Mesodermal cell (in vitro differentiated cells): ENCODE measurements around the gene TRIML1.

Experiments used
- H3K27ac ChIP-seq: 2 replicates; pipeline ENCODE4 v1.7.0; 2013; ENCODE audit warnings: mild to moderate bottlenecking, low read depth, low read length, moderate library complexity; ENCODE audit not compliant: severe bottlenecking
- H3K36me3 ChIP-seq: 2 replicates; pipeline ENCODE4 v1.7.1; 2013; ENCODE audit warnings: mild to moderate bottlenecking, low read length, moderate library complexity; ENCODE audit not compliant: control insufficient read depth, insufficient read depth
- H3K4me1 ChIP-seq: one replicate; pipeline ENCODE4 v1.7.1; 2013; ENCODE audit warnings: mild to moderate bottlenecking, low read length; ENCODE audit not compliant: insufficient read depth, control insufficient read depth, poor library complexity, severe bottlenecking
- H3K4me3 ChIP-seq: 2 replicates; pipeline ENCODE4 v1.7.0; 2013; ENCODE audit warnings: low read length, control low read depth, mild to moderate bottlenecking; ENCODE audit not compliant: insufficient read depth, poor library complexity, severe bottlenecking; ENCODE audit errors: extremely low read depth
- H3K9me3 ChIP-seq: 2 replicates; pipeline ENCODE4 v1.7.1; 2013; ENCODE audit warnings: mild to moderate bottlenecking, low read length, moderate library complexity; ENCODE audit not compliant: control insufficient read depth
- WGBS, 2 experiments: methylation state at CpG; one replicate each; pipeline ENCODE4 v1.1.5; 2013; ENCODE audit warnings: missing lambda C conversion rate in 2 of 2; ENCODE audit not compliant: insufficient coverage in 2 of 2; 5-methylcytosine and 5-hydroxymethylcytosine counted together

Gene TRIML1

DNA sequence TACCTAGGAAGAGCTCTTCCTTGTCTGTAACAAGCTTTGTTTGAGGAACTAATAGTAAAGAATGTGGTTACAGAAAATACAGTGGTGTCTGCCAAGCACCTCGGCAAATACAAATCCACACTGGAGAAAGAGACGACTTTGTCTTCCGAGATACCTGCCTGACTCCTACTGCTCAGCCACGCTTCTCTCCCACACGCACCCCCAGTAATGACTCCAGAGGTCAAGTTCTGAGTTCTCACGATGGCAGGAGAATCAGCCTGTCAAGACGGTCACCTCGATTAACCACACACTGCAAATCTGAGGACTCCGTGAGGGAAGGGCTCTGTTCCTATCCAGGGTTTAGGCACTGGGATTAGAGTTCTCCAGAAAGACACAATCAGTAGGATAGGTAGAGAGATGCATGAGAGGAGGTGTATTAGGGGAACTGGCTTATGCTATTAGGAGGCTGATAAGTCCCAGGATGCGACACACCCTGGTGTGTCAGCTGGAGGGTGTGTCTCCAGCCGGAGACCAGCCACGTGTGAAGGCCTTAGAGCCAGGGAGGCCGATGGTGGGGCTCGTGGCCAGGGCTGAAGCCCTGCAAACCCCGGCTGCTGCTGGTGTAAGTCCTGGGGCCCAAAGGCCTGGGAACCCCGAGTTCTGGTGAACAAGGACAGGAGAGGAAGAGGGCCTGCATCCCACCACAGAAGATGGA is 21.5 kb upstream of the TRIML1 start:
- H3K36me3 ChIP-seq: no peaks in the 10 kb centered on the region
- H3K27ac ChIP-seq: no peak overlapping the region
- no peaks in the 10 kb centered on the region for H3K9me3 ChIP-seq
- no peaks in the 10 kb centered on the region for H3K4me1 ChIP-seq
- no peak overlapping the region for H3K4me3 ChIP-seq
- WGBS, 2 experiments: 88 to 92% methylated on average over 11 to 16 of the region's 16 CpGs

DNA sequence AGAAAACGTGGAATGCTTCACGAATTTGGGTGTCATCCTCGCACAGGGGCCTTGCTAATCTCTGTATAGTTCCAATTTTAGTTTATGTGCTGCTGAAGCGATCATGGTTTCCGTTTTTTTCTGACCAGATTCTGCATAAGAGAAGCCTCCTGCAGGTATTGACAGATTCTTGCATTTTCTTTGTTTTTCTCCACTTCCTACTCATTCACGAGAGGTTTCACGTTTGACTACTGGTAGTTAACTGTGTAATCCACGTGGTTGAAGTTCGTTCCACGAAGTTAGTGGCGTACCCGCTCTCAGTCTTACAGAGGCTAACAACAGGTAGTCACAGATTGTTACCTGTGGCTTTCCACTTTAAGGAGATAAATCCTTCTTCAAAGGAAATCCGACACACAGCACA is 17.7 kb upstream of the TRIML1 start:
- Histone ChIP-seq H3K36me3 (no peaks in the 10 kb centered on the region), H3K4me3 (no peak overlapping the region), H3K27ac (no peak overlapping the region), H3K9me3 (no peaks in the 10 kb centered on the region), H3K4me1 (no peaks in the 10 kb centered on the region)
- 37 to 57% methylated on average over 5 to 6 of the region's 13 CpGs for WGBS, 2 experiments

DNA sequence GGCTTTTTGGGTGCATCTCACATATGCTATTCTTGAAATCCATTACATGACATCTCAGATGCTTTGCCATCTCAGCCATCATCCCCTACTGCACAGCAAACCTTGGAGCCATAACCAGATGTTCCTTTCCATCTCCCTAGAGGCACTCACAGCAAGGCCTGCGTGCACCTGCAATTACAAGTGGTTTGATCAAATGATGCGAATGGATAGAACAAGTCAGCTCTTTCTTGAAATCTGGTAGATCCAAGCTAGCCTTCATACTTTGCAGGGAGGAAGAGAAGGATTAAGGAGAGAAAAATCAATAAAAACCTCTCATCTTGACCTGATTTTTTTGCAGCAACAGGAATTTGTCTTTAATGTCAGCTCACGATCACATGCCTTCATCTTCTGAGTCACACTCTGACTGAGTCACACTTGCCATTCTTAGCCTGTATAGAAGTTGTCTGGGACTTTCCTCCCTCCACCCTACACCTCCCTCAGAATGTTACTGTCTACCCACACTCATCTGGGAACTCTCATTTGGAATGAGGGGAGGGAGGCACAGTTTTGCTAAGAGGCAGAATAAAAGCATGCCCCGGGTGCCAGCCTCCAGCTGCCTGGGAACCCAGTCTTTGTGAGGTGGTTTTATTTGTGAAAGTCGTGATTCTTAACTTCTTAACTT is 11.9 kb upstream of the TRIML1 start:
- 73 to 82% methylated on average over 2 of the region's 5 CpGs for WGBS, 2 experiments
- Histone ChIP-seq H3K36me3 (no peaks in the 10 kb centered on the region), H3K9me3 (no peaks in the 10 kb centered on the region), H3K27ac (peak overlapping the region; percentile 64), H3K4me1 (peaks cover 6% of the 10 kb centered on the region), H3K4me3 (no peak overlapping the region)

DNA sequence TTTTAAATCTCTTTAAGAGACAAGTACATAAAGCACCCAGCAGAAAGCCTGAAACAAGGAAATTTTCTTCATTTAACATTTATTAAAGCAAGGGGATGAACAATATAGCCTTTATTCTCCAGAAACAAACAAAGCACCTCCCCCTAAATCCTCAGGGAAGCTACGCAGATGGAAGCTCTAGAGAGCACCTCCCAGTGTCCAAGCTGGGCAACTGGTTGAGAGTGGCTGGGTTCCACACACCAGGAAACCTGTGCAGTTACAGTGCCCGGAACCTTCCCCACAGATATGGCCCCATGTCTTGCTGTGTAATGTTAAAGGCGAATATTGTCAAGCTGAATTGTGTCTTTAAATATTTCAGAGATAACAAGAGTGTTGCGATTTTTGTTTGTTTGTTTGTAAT is 8.9 kb upstream of the TRIML1 start:
- 81 to 100% methylated on average over 2 to 4 of the region's 4 CpGs for WGBS, 2 experiments
- no peak overlapping the region for H3K4me3 ChIP-seq
- H3K4me1 ChIP-seq: peaks cover 6% of the 10 kb centered on the region
- no peak overlapping the region for H3K27ac ChIP-seq
- no peaks in the 10 kb centered on the region for H3K9me3 ChIP-seq
- no peaks in the 10 kb centered on the region for H3K36me3 ChIP-seq

DNA sequence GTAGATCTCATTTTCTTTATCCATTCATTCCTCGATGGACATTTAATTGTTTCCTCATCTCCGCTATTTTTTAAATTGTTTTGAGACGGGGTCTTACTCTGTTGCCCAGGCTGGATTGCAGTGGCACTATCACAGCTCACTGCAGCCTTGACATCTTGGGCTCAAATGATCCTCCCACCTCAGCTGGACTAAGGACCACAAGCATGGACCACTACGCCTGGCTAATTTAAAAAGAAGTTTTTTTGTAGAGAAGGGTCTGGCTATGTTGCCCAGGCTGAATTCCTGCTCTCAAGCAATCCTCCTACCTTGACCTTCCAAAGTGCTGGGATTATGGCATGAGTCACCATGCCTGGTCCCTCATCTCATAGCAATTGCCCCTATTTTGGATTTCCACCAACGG is 7.0 kb upstream of the TRIML1 start:
- Histone ChIP-seq H3K36me3 (no peaks in the 10 kb centered on the region), H3K4me1 (peaks cover 6% of the 10 kb centered on the region), H3K4me3 (no peak overlapping the region), H3K27ac (no peak overlapping the region), H3K9me3 (no peaks in the 10 kb centered on the region)
- WGBS, 2 experiments: 93 to 100% methylated on average over 2 to 4 of the region's 5 CpGs

DNA sequence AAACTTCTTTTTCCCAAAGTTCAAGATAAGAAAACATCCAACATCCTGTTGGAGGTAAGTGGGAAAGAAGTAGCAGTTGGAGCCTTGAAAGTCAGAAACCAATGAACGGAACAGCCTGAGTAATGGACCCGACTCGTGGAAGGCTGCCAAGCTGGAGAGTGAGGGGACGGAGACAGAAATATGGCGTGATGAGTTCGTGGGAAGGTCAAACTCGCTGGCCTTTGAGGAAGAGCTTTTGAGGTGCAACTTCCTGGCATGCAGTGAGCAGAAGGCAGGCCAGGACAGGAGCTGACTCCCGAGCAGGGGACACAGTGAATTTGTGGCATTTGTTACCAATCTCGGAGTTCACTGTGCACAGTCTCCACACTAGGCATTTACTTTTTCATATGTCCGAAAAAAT is 1.0 kb upstream of the TRIML1 start:
- H3K4me1 ChIP-seq: no peaks in the 10 kb centered on the region
- no peaks in the 10 kb centered on the region for H3K9me3 ChIP-seq
- no peaks in the 10 kb centered on the region for H3K36me3 ChIP-seq
- WGBS, 2 experiments: 83 to 93% methylated on average over 8 to 9 of the region's 10 CpGs
- H3K27ac ChIP-seq: no peak overlapping the region
- H3K4me3 ChIP-seq: no peak overlapping the region

DNA sequence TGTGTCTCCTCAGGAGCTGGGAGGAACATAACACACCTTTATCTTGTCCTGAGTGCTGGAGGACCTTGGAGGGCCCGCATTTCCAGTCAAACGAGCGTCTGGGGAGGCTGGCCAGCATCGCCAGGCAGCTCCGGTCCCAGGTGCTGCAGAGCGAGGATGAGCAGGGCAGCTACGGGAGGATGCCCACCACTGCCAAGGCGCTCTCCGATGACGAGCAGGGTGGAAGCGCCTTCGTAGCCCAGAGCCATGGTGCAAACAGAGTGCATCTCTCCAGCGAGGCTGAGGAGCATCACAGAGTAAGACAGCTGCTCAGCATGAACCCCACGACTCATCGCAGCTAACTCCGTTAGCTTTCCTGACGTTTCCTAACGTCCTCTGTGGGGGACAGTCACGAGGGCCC is 430 bp downstream of the TRIML1 start:
- H3K4me3 ChIP-seq: no peak overlapping the region
- no peaks in the 10 kb centered on the region for H3K4me1 ChIP-seq
- H3K9me3 ChIP-seq: no peaks in the 10 kb centered on the region
- 82 to 84% methylated on average over 19 of the region's 19 CpGs for WGBS, 2 experiments
- H3K36me3 ChIP-seq: no peaks in the 10 kb centered on the region
- no peak overlapping the region for H3K27ac ChIP-seq

DNA sequence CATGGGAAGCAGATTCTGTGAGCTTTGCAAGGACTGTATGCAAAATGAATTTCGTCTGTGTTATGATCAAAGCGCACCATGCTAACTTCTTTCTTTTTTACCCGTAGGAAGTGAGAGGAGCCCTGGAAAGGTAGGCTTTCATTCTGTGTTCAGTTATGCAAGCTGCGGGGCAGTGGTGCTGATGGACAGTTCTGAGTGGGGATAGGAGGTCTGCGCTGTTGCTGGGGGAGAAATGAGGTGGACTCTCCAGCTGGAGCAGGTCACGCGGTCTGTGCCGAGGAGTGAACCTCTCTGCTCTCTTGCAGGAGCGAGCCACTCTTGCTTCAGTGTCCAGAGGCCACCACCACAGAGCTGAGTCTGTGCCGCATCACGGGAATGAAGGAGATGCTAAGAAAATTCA is 4.5 kb downstream of the TRIML1 start:
- Histone ChIP-seq H3K36me3 (no peaks in the 10 kb centered on the region), H3K27ac (no peak overlapping the region), H3K4me1 (no peaks in the 10 kb centered on the region), H3K4me3 (no peak overlapping the region), H3K9me3 (no peaks in the 10 kb centered on the region)
- 90 to 98% methylated on average over 7 to 11 of the region's 11 CpGs for WGBS, 2 experiments

DNA sequence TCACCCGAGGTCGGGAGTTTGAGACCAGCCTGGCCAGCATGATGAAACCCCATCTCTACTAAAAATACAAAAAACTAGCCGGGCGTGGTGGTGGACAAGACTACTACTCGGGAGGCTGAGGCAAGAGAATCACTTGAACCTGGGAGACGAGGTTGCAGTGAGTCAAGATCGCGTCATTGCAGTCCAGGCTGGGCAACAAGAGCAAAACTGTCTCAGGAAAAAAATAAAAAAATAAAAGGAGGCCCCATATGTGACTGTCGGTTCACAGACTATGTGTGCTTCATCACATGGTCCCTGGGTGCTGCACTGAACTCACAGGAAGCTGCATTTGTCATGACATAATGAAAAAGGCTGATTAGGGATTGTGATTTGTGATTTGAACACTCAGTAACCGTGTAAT is 6.4 kb downstream of the TRIML1 start:
- no peaks in the 10 kb centered on the region for H3K4me1 ChIP-seq
- H3K27ac ChIP-seq: no peak overlapping the region
- H3K9me3 ChIP-seq: peaks cover 2% of the 10 kb centered on the region
- no peaks in the 10 kb centered on the region for H3K36me3 ChIP-seq
- H3K4me3 ChIP-seq: no peak overlapping the region
- WGBS, 2 experiments: 89 to 90% methylated on average over 7 to 8 of the region's 10 CpGs

DNA sequence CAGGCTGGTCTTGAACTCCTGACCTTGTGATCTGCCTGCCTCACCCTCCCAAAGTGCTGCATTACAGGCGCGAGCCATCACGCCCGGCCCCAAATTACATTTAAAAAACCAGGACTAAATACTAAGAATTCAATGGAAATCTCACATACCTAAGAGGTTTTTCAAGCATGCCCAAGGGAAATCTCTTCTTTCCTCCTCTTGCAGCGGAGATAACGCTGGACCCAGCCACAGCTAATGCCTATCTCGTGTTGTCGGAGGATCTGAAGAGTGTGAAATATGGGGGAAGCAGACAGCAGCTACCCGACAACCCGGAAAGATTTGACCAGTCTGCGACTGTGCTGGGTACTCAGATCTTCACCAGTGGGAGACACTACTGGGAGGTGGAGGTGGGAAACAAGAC is 7.4 kb downstream of the TRIML1 start:
- WGBS, 2 experiments: 81 to 91% methylated on average over 9 of the region's 11 CpGs
- H3K27ac ChIP-seq: no peak overlapping the region
- H3K9me3 ChIP-seq: peaks cover 3% of the 10 kb centered on the region
- no peak overlapping the region for H3K4me3 ChIP-seq
- no peaks in the 10 kb centered on the region for H3K4me1 ChIP-seq
- H3K36me3 ChIP-seq: no peaks in the 10 kb centered on the region

DNA sequence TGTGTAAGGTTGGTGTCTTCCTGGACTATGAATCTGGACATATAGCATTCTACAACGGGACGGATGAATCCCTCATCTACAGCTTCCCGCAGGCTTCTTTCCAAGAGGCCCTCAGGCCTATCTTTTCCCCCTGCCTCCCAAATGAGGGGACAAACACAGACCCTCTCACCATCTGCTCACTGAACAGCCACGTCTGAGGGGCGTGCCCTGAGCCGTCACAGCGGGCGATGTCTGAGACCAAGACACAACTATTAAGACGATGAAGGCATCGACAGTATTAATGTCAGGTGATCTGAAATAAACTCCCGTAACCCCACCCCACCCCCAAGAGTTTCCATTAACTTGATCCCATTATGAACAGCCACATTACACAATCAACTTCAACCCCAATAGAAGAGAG is 7.9 kb downstream of the TRIML1 start:
- WGBS, 2 experiments: 88 to 97% methylated on average over 9 to 11 of the region's 11 CpGs
- H3K4me3 ChIP-seq: no peak overlapping the region
- no peaks in the 10 kb centered on the region for H3K4me1 ChIP-seq
- H3K9me3 ChIP-seq: peaks cover 3% of the 10 kb centered on the region
- H3K36me3 ChIP-seq: no peaks in the 10 kb centered on the region
- no peak overlapping the region for H3K27ac ChIP-seq
